Activated naive CD8-positive, alpha-beta T cell treated with anti-CD3 and anti-CD28 coated beads, Interleukin-2, amount 50 U/mL, for 16 hours (primary cell): ENCODE measurements around the gene FBXL19.
A peak's percentile ranks its signal among the peaks of the same experiment; 100 is the strongest.
"Not testable (repeated sequence)": the region's sequence is repeated elsewhere in the genome, so short reads cannot be mapped to it uniquely, and the experiment has no call there.

Experiments
- DNase-seq: peaks from one replicate; pipeline ENCODE4 v3.0.0-alpha.2; 2020; ENCODE audit warnings: low read depth, low spot score

Gene FBXL19

GRCh38 chr16:30923554-30924075, at the start of gene FBXL19:
FBXL19 (plus strand) TSS chr16:30923572; CDS start chr16:30925755, 2,183 bp downstream.
- no peak for DNase-seq

GRCh38 chr16:30874244-30874820, 49.0 kb upstream of the FBXL19 start:
- DNase-seq, result no peak

- peak; percentile 76 for DNase-seq
Observed at GRCh38 chr16:30874821-30875717, 48.3 kb upstream of the FBXL19 start.

GRCh38 chr16:30875871-30876801, 47.2 kb upstream of the FBXL19 start:
- DNase-seq, result no peak

GRCh38 chr16:30876867-30877266, 46.5 kb upstream of the FBXL19 start:
- DNase-seq, result no peak

GRCh38 chr16:30882429-30883310, 40.7 kb upstream of the FBXL19 start:
- no peak for DNase-seq

- no peak for DNase-seq
Observed at GRCh38 chr16:30884760-30885159, 38.6 kb upstream of the FBXL19 start.

GRCh38 chr16:30885196-30885595, 38.2 kb upstream of the FBXL19 start:
- DNase-seq, result no peak

GRCh38 chr16:30886145-30886544, 37.2 kb upstream of the FBXL19 start:
- no peak for DNase-seq

- DNase-seq, result no peak
Observed at GRCh38 chr16:30887927-30888326, 35.4 kb upstream of the FBXL19 start.

- no peak for DNase-seq
Observed at GRCh38 chr16:30888856-30889499, 34.4 kb upstream of the FBXL19 start.

- DNase-seq, result no peak
Observed at GRCh38 chr16:30889721-30890120, 33.7 kb upstream of the FBXL19 start.

GRCh38 chr16:30891043-30891823, 32.1 kb upstream of the FBXL19 start:
- not testable (repeated sequence) for DNase-seq

- DNase-seq, result no peak
Observed at GRCh38 chr16:30892670-30893416, 30.5 kb upstream of the FBXL19 start.

- DNase-seq, result no peak
Observed at GRCh38 chr16:30893417-30893743, 30.0 kb upstream of the FBXL19 start.

- peak; percentile 53 for DNase-seq
Observed at GRCh38 chr16:30893744-30894539, 29.4 kb upstream of the FBXL19 start, which contains the start of gene BCL7C. BCL7C (minus strand) TSS chr16:30894077; CDS start chr16:30893944, 133 bp downstream.

GRCh38 chr16:30894540-30895368, 28.6 kb upstream of the FBXL19 start:
- no peak for DNase-seq
